Osteocyte (in vitro differentiated cells): ENCODE measurements around the gene CERCAM. TPM values are rescaled to one million over a fixed set of nuclear protein-coding genes. Genes with fewer than 3 reads are reported as not detected.
"Not testable (repeated sequence)": the region's sequence is repeated elsewhere in the genome, so short reads cannot be mapped to it uniquely, and the experiment has no call there.

Experiments
- DNase-seq: peaks from one replicate; pipeline ENCODE4 v3.0.0; 2021; ENCODE audit warnings: mixed read lengths; ENCODE audit not compliant: unreplicated experiment; ENCODE audit errors: extremely low spot score
- H3K27ac Mint-ChIP-seq: one replicate; pipeline ENCODE4 v1.8.0; 2021; ENCODE audit warnings: mild to moderate bottlenecking, mixed read lengths; ENCODE audit not compliant: unreplicated experiment
- H3K27me3 Mint-ChIP-seq: one replicate; pipeline ENCODE4 v1.8.0; 2021; ENCODE audit warnings: mixed read lengths; ENCODE audit not compliant: unreplicated experiment
- H3K36me3 Mint-ChIP-seq: one replicate; pipeline ENCODE4 v1.8.0; 2021; ENCODE audit warnings: mixed read lengths; ENCODE audit not compliant: unreplicated experiment
- H3K4me1 Mint-ChIP-seq: one replicate; pipeline ENCODE4 v1.8.0; 2021; ENCODE audit warnings: mixed read lengths; ENCODE audit not compliant: unreplicated experiment
- H3K4me3 Mint-ChIP-seq: one replicate; pipeline ENCODE4 v1.8.0; 2021; ENCODE audit warnings: mild to moderate bottlenecking, moderate library complexity, mixed read lengths; ENCODE audit not compliant: unreplicated experiment
- H3K9me3 Mint-ChIP-seq: one replicate; pipeline ENCODE4 v1.8.0; 2021; ENCODE audit warnings: mixed read lengths; ENCODE audit not compliant: unreplicated experiment
- CTCF ChIP-seq: fragments of 200-600 bp; sonication (generic); IDR thresholded peaks from 2 replicates; pipeline ENCODE4 v1.5.0; 2021; ENCODE audit warnings: antibody characterized with exemption, mild to moderate bottlenecking, moderate library complexity
- total RNA-seq: library from RNA; stranded (reverse); gene quantifications from 2 replicates; pipeline ENCODE4 v1.2.1, GENCODE V29; 2021

The CERCAM gene
- total RNA-seq, 1 donor from 2014 or later = 128 TPM

- no peak overlapping the region for H3K27ac Mint-ChIP-seq
- no peaks in the 10 kb centered on the region for H3K9me3 Mint-ChIP-seq
- H3K4me1 Mint-ChIP-seq = peaks cover 15% of the 10 kb centered on the region
- no peak for TF ChIP-seq CTCF
- peaks cover 35% of the 10 kb centered on the region for H3K27me3 Mint-ChIP-seq
- no peaks in the 10 kb centered on the region for H3K36me3 Mint-ChIP-seq
- DNase-seq = no peak
- no peak overlapping the region for H3K4me3 Mint-ChIP-seq
Observed at GRCh38 chr9:128416432-128417019, 4.1 kb upstream of the CERCAM start.

GRCh38 chr9:128419061-128419925 lies 1.4 kb upstream of the CERCAM start:
- TF ChIP-seq CTCF = no peak
- peak overlapping the region; percentile 71 for H3K4me3 Mint-ChIP-seq
- no peak for DNase-seq
- H3K4me1 Mint-ChIP-seq = peaks cover 18% of the 10 kb centered on the region
- H3K36me3 Mint-ChIP-seq = no peaks in the 10 kb centered on the region
- H3K27me3 Mint-ChIP-seq = peaks cover 25% of the 10 kb centered on the region
- H3K27ac Mint-ChIP-seq = peak overlapping the region; percentile 41
- H3K9me3 Mint-ChIP-seq = no peaks in the 10 kb centered on the region

GRCh38 chr9:128420060-128420650 lies 502 bp upstream of the CERCAM start:
- peaks cover 3% of the 10 kb centered on the region for H3K36me3 Mint-ChIP-seq
- peak overlapping the region; percentile 71 for H3K4me3 Mint-ChIP-seq
- no peaks in the 10 kb centered on the region for H3K9me3 Mint-ChIP-seq
- peaks cover 16% of the 10 kb centered on the region for H3K27me3 Mint-ChIP-seq
- H3K4me1 Mint-ChIP-seq = peaks cover 18% of the 10 kb centered on the region
- DNase-seq = peak; percentile 93
- TF ChIP-seq CTCF = peak; percentile 87
- H3K27ac Mint-ChIP-seq = peak overlapping the region; percentile 41

- H3K4me3 Mint-ChIP-seq = peak overlapping the region; percentile 80
Observed at GRCh38 chr9:128421482-128421996, 882 bp downstream of the CERCAM start.

GRCh38 chr9:128422022-128422782 lies 1.5 kb downstream of the CERCAM start:
- H3K27ac Mint-ChIP-seq, H3K9me3 Mint-ChIP-seq, H3K36me3 Mint-ChIP-seq, H3K27me3 Mint-ChIP-seq, DNase-seq: not testable (repeated sequence)
- Mint-ChIP-seq H3K4me1 (peaks cover 18% of the 10 kb centered on the region), H3K4me3 (peak overlapping the region; percentile 80)

More at GRCh38 chr9:128421482-128421996, 882 bp downstream of the CERCAM start:
- peaks cover 4% of the 10 kb centered on the region for H3K36me3 Mint-ChIP-seq
- no peak overlapping the region for H3K27ac Mint-ChIP-seq
- H3K4me1 Mint-ChIP-seq = peaks cover 18% of the 10 kb centered on the region
- H3K27me3 Mint-ChIP-seq = peaks cover 3% of the 10 kb centered on the region
- H3K9me3 Mint-ChIP-seq = no peaks in the 10 kb centered on the region
- DNase-seq = no peak
- TF ChIP-seq CTCF = no peak
